NOMO-1 (cell line): ENCODE measurements around the gene EXOSC7.
A peak's percentile ranks its signal among the peaks of the same experiment; 100 is the strongest.
"Not testable (repeated sequence)": the region's sequence is repeated elsewhere in the genome, so short reads cannot be mapped to it uniquely, and the experiment has no call there.

Source experiments
- DNase-seq, 2 experiments: peaks; one replicate each; lab custom pipeline; 2025; ENCODE audit not compliant: unreplicated experiment in 2 of 2; lab: John Stamatoyannopoulos, UW

EXOSC7 gene

GRCh38 chr3:45053805-45054195 is 77.8 kb downstream of the EXOSC7 start:
- not testable (repeated sequence) for DNase-seq

- DNase-seq = peak in 1 of 2 experiments; percentile 35
These were observed 78.3 kb downstream of the EXOSC7 start for GRCh38 chr3:45054196-45054857.

DNA sequence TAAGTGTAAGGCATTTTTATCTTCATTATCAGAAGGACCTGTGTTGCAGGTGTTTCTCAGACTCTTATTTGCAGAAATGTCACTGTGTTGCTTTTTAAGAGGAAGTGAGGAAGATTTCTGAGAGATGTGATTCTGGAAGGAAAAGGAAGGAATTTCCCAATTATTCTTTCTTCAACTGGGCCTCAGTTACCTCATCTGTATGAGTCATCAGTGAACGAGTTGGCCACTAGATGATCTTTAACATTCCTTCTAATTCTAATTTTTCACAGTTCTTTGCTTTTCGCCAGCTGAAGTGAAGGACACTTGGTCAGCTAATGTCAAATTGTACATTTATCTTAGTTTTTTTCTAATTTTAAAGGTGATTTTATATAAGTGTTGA is 79.0 kb downstream of the EXOSC7 start:
- DNase-seq = peak; percentile 12 to 51

GRCh38 chr3:45055411-45056143 is 79.5 kb downstream of the EXOSC7 start:
- DNase-seq = peak in 1 of 2 experiments; percentile 13

DNA sequence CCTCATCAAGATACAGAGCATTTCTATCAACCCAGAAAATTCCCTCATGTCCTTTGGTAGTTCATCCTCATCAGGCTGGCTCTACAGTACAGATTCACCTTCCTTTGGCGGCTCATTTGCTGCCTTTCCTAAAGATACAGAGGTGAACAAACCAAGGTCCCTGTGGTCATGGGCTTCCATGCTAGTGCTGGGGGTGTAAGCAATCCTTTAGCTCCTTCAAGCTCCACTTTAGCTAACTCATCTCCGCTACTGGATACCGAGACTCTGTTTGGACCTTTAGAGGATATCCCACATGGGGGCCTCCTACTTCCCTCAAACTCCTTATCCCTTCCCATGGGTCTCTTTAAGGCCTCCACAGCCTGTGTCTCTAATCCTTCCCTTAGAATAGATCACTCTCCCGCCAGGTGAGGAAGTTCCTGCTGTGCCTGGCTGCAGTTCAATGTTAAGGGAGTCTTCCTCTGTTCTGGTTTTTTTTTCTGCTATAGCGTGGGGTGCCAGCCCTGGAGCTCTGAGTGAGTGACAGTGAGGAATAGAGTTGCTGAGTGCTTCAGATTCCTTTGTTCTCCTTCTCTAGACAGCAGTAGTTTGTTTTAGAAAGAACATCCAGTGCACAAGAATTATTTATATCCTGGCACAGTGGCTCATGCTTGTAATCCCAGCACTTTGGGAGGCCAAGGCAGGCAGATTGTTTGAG is 80.7 kb downstream of the EXOSC7 start:
- no peak for DNase-seq

DNA sequence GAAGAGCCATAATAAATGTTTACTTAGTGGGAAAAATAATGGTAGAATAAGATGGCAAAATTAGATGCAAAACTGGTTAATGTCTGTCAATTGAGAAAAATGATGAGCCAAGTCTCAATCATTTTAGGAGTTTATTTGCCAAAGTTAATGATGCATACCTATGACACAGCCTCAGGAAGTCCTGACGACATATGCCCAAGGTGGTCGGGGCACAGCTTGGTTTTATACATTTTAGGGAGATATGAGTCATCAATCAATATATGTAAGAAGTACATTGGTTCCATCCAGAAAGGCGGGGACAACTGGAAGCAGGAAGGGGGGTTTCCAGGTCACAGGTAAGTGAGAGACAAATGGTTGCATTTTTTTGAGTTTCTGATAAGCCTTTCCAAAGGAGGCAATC is 81.5 kb downstream of the EXOSC7 start:
- no peak for DNase-seq

DNA sequence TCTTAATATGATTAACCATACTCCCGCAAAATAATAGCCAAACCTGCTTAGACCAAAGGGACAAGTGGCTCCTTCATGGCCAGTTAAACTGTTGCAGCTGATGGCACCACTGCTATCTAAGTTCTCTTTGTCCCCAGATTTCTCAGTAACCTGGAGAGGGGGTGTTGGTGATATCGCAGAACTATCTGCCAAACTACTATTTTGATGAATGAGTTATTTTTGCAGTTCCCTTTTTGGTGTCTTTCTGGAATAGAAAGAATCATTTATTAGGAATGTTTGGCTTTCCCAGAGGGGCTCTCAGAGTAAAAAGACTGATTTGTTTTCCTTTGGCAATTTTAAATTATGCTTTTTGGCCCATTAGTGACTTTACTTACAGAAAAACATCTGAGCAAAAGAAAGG is 83.1 kb downstream of the EXOSC7 start:
- no peak for DNase-seq

DNA sequence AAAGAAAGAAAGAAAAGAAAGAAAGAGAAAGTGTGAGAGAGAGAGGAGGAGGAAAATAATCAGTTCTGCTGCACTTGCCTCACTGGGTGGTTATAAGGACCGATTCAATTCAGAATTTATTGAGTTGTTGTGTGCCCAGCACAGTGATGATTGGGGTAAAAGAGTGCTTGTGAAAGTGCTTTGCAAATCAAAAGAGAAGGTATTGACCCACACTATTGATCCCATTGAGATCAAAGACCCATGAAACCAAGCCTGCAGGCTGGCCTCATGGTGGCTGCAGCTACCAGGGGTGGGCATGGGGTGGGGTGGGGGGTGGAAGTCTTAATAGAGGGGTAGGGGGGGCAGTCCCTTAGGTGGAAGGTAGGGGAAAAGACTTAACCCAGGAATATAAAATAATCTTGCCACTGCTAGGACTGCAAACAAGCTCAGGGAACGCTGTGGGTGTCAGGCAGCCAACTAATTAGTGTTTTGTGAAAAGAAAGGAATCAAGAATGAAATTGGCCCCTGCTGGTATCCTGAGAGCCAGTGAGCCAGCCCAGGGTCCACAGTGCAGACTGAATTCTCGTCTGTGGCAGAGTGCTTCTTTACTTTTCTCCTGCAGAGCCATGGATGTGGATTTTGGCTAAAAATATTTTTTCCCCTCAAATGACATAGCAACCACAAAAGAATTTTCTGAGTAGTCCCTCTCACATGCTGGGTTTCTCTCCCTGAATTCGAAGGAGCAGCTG is 84.3 kb downstream of the EXOSC7 start:
- DNase-seq = no peak
